ENCODE measurements around the gene PPP4C.

Gene PPP4C

DNA sequence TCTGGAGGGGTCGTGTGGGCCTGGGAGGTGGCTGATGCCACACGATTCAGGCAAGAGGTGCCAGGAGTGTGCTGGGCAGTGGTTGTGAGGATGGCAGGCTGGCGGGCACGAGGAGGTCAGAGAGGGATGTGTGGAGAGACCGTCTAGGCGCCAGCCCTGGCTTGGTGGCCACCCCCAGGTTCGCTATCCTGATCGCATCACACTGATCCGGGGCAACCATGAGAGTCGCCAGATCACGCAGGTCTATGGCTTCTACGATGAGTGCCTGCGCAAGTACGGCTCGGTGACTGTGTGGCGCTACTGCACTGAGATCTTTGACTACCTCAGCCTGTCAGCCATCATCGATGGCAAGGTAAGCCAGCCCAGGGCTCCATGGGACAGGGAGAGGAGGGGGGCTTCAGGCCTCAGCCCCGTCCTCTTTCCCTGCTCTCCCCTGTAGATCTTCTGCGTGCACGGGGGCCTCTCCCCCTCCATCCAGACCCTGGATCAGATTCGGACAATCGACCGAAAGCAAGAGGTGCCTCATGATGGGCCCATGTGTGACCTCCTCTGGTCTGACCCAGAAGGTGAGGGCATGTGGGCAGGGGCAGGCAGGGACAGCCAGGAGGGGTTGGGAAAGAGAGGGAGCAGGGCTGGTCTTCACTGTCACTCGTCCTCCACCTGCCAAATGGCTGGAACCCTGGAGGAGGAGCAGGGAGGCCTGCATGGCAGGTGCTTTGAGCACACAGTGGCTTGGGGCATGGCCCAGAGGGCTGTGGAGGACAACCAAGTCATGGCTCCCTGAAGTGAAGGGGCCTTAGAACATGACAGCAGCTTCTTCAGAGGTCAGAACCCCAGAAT, 7.6 kb downstream of the PPP4C start:
- TF ChIP-seq, protein P1, sequence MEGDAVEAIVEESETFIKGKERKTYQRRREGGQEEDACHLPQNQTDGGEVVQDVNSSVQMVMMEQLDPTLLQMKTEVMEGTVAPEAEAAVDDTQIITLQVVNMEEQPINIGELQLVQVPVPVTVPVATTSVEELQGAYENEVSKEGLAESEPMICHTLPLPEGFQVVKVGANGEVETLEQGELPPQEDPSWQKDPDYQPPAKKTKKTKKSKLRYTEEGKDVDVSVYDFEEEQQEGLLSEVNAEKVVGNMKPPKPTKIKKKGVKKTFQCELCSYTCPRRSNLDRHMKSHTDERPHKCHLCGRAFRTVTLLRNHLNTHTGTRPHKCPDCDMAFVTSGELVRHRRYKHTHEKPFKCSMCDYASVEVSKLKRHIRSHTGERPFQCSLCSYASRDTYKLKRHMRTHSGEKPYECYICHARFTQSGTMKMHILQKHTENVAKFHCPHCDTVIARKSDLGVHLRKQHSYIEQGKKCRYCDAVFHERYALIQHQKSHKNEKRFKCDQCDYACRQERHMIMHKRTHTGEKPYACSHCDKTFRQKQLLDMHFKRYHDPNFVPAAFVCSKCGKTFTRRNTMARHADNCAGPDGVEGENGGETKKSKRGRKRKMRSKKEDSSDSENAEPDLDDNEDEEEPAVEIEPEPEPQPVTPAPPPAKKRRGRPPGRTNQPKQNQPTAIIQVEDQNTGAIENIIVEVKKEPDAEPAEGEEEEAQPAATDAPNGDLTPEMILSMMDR (IDR thresholded peaks at IDR 0.05; ENCODE audit: borderline replicate concordance, insufficient read depth, low read depth, low read length) = no peak

DNA sequence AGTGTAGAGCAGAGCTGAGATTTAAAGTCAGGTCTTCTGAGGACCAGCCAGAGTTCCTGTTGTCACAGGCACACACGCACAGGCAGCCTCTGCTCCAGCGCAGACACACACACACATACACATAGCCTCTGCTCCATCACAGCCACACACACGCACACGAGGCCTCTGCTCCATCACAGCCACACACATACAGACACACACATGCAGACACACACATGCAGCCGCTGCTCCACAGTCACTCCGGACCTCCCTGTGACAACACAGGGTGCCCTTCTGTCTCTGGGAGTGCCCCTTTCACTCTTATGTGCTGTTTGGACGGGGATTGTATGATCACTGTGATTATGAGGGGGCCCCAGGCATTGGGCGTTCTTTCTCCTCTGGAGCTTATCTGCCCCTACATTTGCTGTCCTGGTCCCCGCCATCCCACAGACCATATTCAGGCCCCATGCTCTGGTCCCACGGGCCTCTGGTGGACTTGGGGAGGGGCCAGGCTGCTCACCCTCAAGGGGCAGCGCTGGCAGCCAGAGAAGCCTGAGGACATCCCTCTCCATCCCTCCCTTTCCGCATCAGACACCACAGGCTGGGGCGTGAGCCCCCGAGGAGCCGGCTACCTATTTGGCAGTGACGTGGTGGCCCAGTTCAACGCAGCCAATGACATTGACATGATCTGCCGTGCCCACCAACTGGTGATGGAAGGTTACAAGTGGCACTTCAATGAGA, 8.5 kb downstream of the PPP4C start:
- H3K4me3 ChIP-seq (ENCODE audit: low read depth, low read length) = no peak overlapping the region
- TF ChIP-seq, protein P1 (IDR thresholded peaks at IDR 0.05; ENCODE audit: borderline replicate concordance, insufficient read depth, low read depth, low read length) = no peak

More for the DNA sequence above, 7.6 kb downstream of the PPP4C start:
- H3K4me3 ChIP-seq (ENCODE audit: low read depth, low read length) = no peak overlapping the region

- no peak overlapping the region for H3K4me3 ChIP-seq (ENCODE audit: low read depth, low read length)
- TF ChIP-seq, protein P1 (IDR thresholded peaks at IDR 0.05; ENCODE audit: borderline replicate concordance, insufficient read depth, low read depth, low read length) = no peak
Observed at GRCh38 chr16:30084816-30085159, 9.0 kb downstream of the PPP4C start.

DNA sequence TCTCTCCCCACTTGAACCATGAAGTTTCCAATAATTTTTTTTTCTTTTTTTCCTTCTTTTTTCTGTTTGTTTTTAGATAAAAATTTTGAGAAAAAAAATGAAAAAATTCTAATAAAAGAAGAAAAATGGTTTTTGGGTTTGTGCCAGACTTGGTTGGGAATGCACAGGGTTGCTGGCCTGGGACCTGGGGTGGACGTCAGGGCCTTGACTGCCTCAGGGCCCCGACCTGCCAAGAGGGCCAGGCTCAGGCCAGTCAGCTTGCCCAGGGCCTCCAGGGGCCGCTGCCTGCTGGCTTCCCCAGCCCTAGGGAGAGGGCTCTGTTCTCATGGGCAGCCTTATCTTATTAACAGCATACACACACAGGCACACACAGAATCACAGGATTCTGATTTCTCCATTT, 9.5 kb downstream of the PPP4C start:
- TF ChIP-seq, protein P1 (IDR thresholded peaks at IDR 0.05; ENCODE audit: borderline replicate concordance, insufficient read depth, low read depth, low read length) = no peak
- H3K4me3 ChIP-seq (ENCODE audit: low read depth, low read length) = no peak overlapping the region

DNA sequence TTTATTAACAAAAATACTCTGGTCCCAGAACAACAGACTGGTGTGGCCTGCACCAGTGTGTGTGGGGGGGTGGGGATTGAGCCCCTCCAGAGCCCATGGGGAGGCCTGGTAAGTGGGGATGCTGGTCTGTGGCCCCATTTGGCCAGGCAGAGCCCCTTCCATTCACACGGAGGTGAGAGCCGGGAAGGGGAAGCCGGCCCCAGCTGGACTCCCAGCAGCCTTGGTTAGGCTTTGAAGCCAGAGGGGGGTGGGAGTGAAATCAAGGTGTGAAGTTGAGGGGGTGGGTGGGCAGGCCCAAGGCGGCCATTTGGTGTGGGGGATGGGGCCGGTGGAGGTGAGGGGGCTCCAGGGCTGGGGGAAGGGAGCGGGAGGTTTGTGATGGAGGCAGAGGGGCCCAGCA, 10.0 kb downstream of the PPP4C start:
- TF ChIP-seq, protein P1 (IDR thresholded peaks at IDR 0.05; ENCODE audit: borderline replicate concordance, insufficient read depth, low read depth, low read length) = no peak

GRCh38 chr16:30086291-30087140, 10.7 kb downstream of the PPP4C start:
- no peak overlapping the region for H3K4me3 ChIP-seq (ENCODE audit: low read depth, low read length)
- TF ChIP-seq, protein P1 (IDR thresholded peaks at IDR 0.05; ENCODE audit: borderline replicate concordance, insufficient read depth, low read depth, low read length) = no peak

More for the DNA sequence above, 10.0 kb downstream of the PPP4C start:
- no peak overlapping the region for H3K4me3 ChIP-seq (ENCODE audit: low read depth, low read length)
